Fibroblast of lung (primary cell): ENCODE data around the gene KEAP1. TPM values are rescaled to one million over a fixed set of nuclear protein-coding genes. Genes with fewer than 3 reads are reported as not detected.

Source experiments
- DNase-seq, 2 donors: peaks; one replicate each; pipeline versions ENCODE4 v3.0.0 to v3.0.0-alpha.2; 2010; ENCODE audit warnings: low read depth in 2 of 2
- H2AFZ ChIP-seq: 2 replicates; pipeline ENCODE4 v1.5.1; 2012; ENCODE audit warnings: low read length, control low read depth, inconsistent platforms
- H3K27ac ChIP-seq: 2 replicates; pipeline ENCODE4 v1.5.1; 2011; ENCODE audit warnings: low read length, control low read depth; ENCODE audit not compliant: insufficient read depth
- H3K27me3 ChIP-seq: 2 replicates; pipeline ENCODE4 v1.5.1; 2011; ENCODE audit warnings: mild to moderate bottlenecking, low read length; ENCODE audit not compliant: control insufficient read depth, insufficient read depth
- H3K36me3 ChIP-seq: 2 replicates; pipeline ENCODE4 v1.5.1; 2011; ENCODE audit warnings: low read length; ENCODE audit not compliant: control insufficient read depth, insufficient read depth
- H3K4me1 ChIP-seq: 2 replicates; pipeline ENCODE4 v1.5.1; 2011; ENCODE audit warnings: low read length; ENCODE audit not compliant: control insufficient read depth, insufficient read depth; ENCODE audit errors: extremely low read depth
- H3K4me2 ChIP-seq: 2 replicates; pipeline ENCODE4 v1.5.1; 2011; ENCODE audit warnings: low read length, control low read depth; ENCODE audit not compliant: insufficient read depth; ENCODE audit errors: extremely low read depth
- H3K4me3 ChIP-seq, 4 experiments: fragments of 200-600 bp in 1 of 4; sonication (generic) in 1 of 4; replicated peaks in 1 of 4; 2 replicates each; pipeline ENCODE4 v1.5.1; 2011 to 2016; ENCODE audit warnings: low read length in 4 of 4, low read depth in 3 of 4, mild to moderate bottlenecking in 3 of 4, control low read depth in 2 of 4, inconsistent platforms in 1 of 4, mixed read lengths in 1 of 4; ENCODE audit not compliant: insufficient read depth in 1 of 4; ENCODE audit errors: control extremely low read depth in 1 of 4
- H3K79me2 ChIP-seq: 2 replicates; pipeline ENCODE4 v1.5.1; 2012; ENCODE audit warnings: mild to moderate bottlenecking, low read length, inconsistent platforms; ENCODE audit not compliant: control insufficient read depth, insufficient read depth
- H3K9ac ChIP-seq: 2 replicates; pipeline ENCODE4 v1.5.1; 2011; ENCODE audit warnings: mild to moderate bottlenecking, low read length, control low read depth; ENCODE audit not compliant: insufficient read depth
- H3K9me3 ChIP-seq: 2 replicates; pipeline ENCODE4 v1.5.1; 2012; ENCODE audit warnings: low read depth, low read length; ENCODE audit not compliant: control insufficient read depth, insufficient read depth
- H4K20me1 ChIP-seq: 2 replicates; pipeline ENCODE4 v1.5.1; 2011; ENCODE audit warnings: low read length; ENCODE audit not compliant: control insufficient read depth, insufficient read depth; ENCODE audit errors: extremely low read depth
- EZH2 ChIP-seq: IDR thresholded peaks from 2 replicates; pipeline ENCODE4 v1.5.1; 2012; ENCODE audit warnings: low read length, control low read depth, mild to moderate bottlenecking; ENCODE audit errors: missing control alignments
- polyA plus RNA-seq, 2 donors: library from polyadenylated mRNA; depleted of rRNA in 1 of 2; stranded (reverse) in 1 of 2; unstranded in 1 of 2; fragments of >200 nt; gene quantifications; 2 replicates each; pipeline ENCODE4 v1.2.1, GENCODE V29; 2011 to 2012; ENCODE audit warnings: missing spikeins in 1 of 2
- total RNA-seq: library from RNA; depleted of rRNA; stranded (reverse); fragments of >200 nt; gene quantifications from 2 replicates; pipeline ENCODE4 v1.2.1, GENCODE V29; 2014
- TF ChIP-seq, protein P1 (sequence below), 2 donors: IDR thresholded peaks in 1 of 2; conservative IDR thresholded peaks in 1 of 2; 1 replicate in 1 of 2; 2 replicates in 1 of 2; pipeline ENCODE4 v1.5.1; 2011 to 2012; ENCODE audit warnings: low read length in 2 of 2, control low read depth in 1 of 2, inconsistent platforms in 1 of 2, low read depth in 1 of 2, mild to moderate bottlenecking in 1 of 2

The KEAP1 gene
- total and polyA plus RNA-seq, 2 donors (not counting 1 experiment from before 2014, with no cell fraction given) = 36.1 to 103 TPM

GRCh38 chr19:10546817-10547216, 43.7 kb upstream of the KEAP1 start:
- H3K36me3 ChIP-seq = peaks cover 3% of the 10 kb centered on the region
- no peak overlapping the region for H2AFZ ChIP-seq
- TF ChIP-seq, protein P1, sequence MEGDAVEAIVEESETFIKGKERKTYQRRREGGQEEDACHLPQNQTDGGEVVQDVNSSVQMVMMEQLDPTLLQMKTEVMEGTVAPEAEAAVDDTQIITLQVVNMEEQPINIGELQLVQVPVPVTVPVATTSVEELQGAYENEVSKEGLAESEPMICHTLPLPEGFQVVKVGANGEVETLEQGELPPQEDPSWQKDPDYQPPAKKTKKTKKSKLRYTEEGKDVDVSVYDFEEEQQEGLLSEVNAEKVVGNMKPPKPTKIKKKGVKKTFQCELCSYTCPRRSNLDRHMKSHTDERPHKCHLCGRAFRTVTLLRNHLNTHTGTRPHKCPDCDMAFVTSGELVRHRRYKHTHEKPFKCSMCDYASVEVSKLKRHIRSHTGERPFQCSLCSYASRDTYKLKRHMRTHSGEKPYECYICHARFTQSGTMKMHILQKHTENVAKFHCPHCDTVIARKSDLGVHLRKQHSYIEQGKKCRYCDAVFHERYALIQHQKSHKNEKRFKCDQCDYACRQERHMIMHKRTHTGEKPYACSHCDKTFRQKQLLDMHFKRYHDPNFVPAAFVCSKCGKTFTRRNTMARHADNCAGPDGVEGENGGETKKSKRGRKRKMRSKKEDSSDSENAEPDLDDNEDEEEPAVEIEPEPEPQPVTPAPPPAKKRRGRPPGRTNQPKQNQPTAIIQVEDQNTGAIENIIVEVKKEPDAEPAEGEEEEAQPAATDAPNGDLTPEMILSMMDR (conservative IDR thresholded peaks at IDR 0.05 in 1 of 2, IDR thresholded peaks at IDR 0.05 in 1 of 2; ENCODE audit: low read depth in 1 of 2, low read length in 2 of 2) = no peak
- no peak for TF ChIP-seq EZH2
- H3K79me2 ChIP-seq = peaks cover 11% of the 10 kb centered on the region
- no peak overlapping the region for H3K4me3 ChIP-seq
- H3K9ac ChIP-seq = no peak overlapping the region
- H3K9me3 ChIP-seq = no peaks in the 10 kb centered on the region
- DNase-seq = no peak
- no peak overlapping the region for H3K27ac ChIP-seq
- no peaks in the 10 kb centered on the region for H3K4me1 ChIP-seq
- H4K20me1 ChIP-seq = no peaks in the 10 kb centered on the region
- no peak overlapping the region for H3K4me2 ChIP-seq
- H3K27me3 ChIP-seq = no peaks in the 10 kb centered on the region

- no peak for DNase-seq
- TF ChIP-seq, protein P1 (conservative IDR thresholded peaks at IDR 0.05 in 1 of 2, IDR thresholded peaks at IDR 0.05 in 1 of 2; ENCODE audit: low read depth in 1 of 2, low read length in 2 of 2) = no peak
- TF ChIP-seq EZH2 = no peak
- H3K27ac ChIP-seq = no peak overlapping the region
- no peaks in the 10 kb centered on the region for H3K9me3 ChIP-seq
- H3K4me2 ChIP-seq = peak overlapping the region; percentile 89
- H3K36me3 ChIP-seq = peaks cover 3% of the 10 kb centered on the region
- no peaks in the 10 kb centered on the region for H4K20me1 ChIP-seq
- no peak overlapping the region for H2AFZ ChIP-seq
- no peaks in the 10 kb centered on the region for H3K27me3 ChIP-seq
- H3K4me1 ChIP-seq = no peaks in the 10 kb centered on the region
- no peak overlapping the region for H3K9ac ChIP-seq
- H3K79me2 ChIP-seq = peaks cover 11% of the 10 kb centered on the region
- peak overlapping the region; percentile 66 to 82 (median 76) for H3K4me3 ChIP-seq
Observed at GRCh38 chr19:10544753-10545251, 41.6 kb upstream of the KEAP1 start.

GRCh38 chr19:10544242-10544752, 41.1 kb upstream of the KEAP1 start:
- Histone ChIP-seq H3K79me2 (peaks cover 11% of the 10 kb centered on the region), H3K9ac (peak overlapping the region; percentile 90), H4K20me1 (no peaks in the 10 kb centered on the region), H3K27me3 (no peaks in the 10 kb centered on the region), H3K36me3 (peaks cover 3% of the 10 kb centered on the region), H2AFZ (peak overlapping the region; percentile 44), H3K9me3 (no peaks in the 10 kb centered on the region), H3K4me1 (no peaks in the 10 kb centered on the region), H3K4me2 (peak overlapping the region; percentile 89), H3K4me3 (peak overlapping the region; percentile 66 to 82 (median 76)), H3K27ac (peak overlapping the region; percentile 71)
- DNase-seq = no peak
- TF ChIP-seq, protein P1 (conservative IDR thresholded peaks at IDR 0.05 in 1 of 2, IDR thresholded peaks at IDR 0.05 in 1 of 2; ENCODE audit: low read depth in 1 of 2, low read length in 2 of 2) = no peak
- TF ChIP-seq EZH2 = no peak
